IMR-90 (cell line): ENCODE data around the gene RXYLT1. TPM values are rescaled to one million over a fixed set of nuclear protein-coding genes. Genes with fewer than 3 reads are reported as not detected.

Source experiments
- ATAC-seq: fragments of 200-7000 bp; cut with Tn5 transposase; 2 replicates; pipeline ENCODE4 v1.9.1; 2020; ENCODE audit warnings: low read depth, mild to moderate bottlenecking, moderate library complexity
- BruUV-seq: library from RNA; stranded (reverse); fragments of 400-500 nt; replicated peaks from 2 replicates; lab custom pipeline; 2021; lab: Mats Ljungman, UMichigan
- CTCF ChIA-PET: fragments of 300-600 bp; formaldehyde crosslinking; extraction: SDS; loops from one replicate; lab custom pipeline; 2021; ENCODE audit warnings: antibody characterized with exemption; lab: Yijun Ruan, JAX
- POLR2A ChIA-PET: fragments of 300-600 bp; sonication (Branson Sonifier 250); formaldehyde crosslinking; loops from one replicate; lab custom pipeline; 2022; ENCODE audit warnings: antibody characterized with exemption; ENCODE audit not compliant: unreplicated experiment; lab: Charles Lee
- DNase-seq: peaks from one replicate; pipeline ENCODE4 v3.0.0; 2013
- H2AFZ ChIP-seq: replicated peaks from 2 replicates; pipeline ENCODE3; 2013; ENCODE audit warnings: low read length, mild to moderate bottlenecking; ENCODE audit not compliant: poor library complexity
- H2AK5ac ChIP-seq: 2 replicates; pipeline ENCODE4 v1.6.1; 2013; ENCODE audit warnings: low read depth, low read length, inconsistent platforms
- H2AK9ac ChIP-seq: replicated peaks from 2 replicates; pipeline ENCODE3; 2013; ENCODE audit warnings: mild to moderate bottlenecking, low read depth, low read length, moderate library complexity; ENCODE audit not compliant: poor library complexity
- H2BK120ac ChIP-seq: 2 replicates; pipeline ENCODE4 v1.6.1; 2013; ENCODE audit warnings: low read depth, low read length, inconsistent platforms
- H2BK15ac ChIP-seq: 3 replicates; pipeline ENCODE4 v1.6.1; 2013; ENCODE audit warnings: low read depth, low read length, inconsistent platforms
- H2BK20ac ChIP-seq: 2 replicates; pipeline ENCODE4 v1.6.1; 2013; ENCODE audit warnings: low read depth, mild to moderate bottlenecking, inconsistent platforms, low read length, moderate library complexity
- H2BK5ac ChIP-seq: 2 replicates; pipeline ENCODE4 v1.6.1; 2013; ENCODE audit warnings: mild to moderate bottlenecking, low read depth, low read length, inconsistent platforms; ENCODE audit not compliant: poor library complexity, severe bottlenecking
- H3K14ac ChIP-seq: replicated peaks from 2 replicates; pipeline ENCODE4 v1.6.1; 2013; ENCODE audit warnings: low read depth, low read length, inconsistent platforms
- H3K18ac ChIP-seq: 2 replicates; pipeline ENCODE4 v1.6.1; 2013; ENCODE audit warnings: low read depth, low read length, control low read depth
- H3K23ac ChIP-seq: 2 replicates; pipeline ENCODE4 v1.6.1; 2013; ENCODE audit warnings: low read depth, low read length, inconsistent platforms
- H3K27ac ChIP-seq: 2 replicates; pipeline ENCODE4 v1.5.1; 2013; ENCODE audit warnings: mild to moderate bottlenecking, control low read depth, low read length; ENCODE audit not compliant: insufficient read depth
- H3K27me3 ChIP-seq: 2 replicates; pipeline ENCODE4 v1.6.1; 2013; ENCODE audit warnings: low read length; ENCODE audit not compliant: control insufficient read depth, insufficient read depth
- H3K36me3 ChIP-seq: 2 replicates; pipeline ENCODE4 v1.6.1; 2013; ENCODE audit warnings: low read length, mixed read lengths; ENCODE audit not compliant: control insufficient read depth, insufficient read depth
- H3K4ac ChIP-seq: 2 replicates; pipeline ENCODE4 v1.6.1; 2013; ENCODE audit warnings: low read depth, low read length, inconsistent platforms
- H3K4me1 ChIP-seq: 2 replicates; pipeline ENCODE4 v1.6.1; 2013; ENCODE audit warnings: low read length, mixed read lengths; ENCODE audit not compliant: control insufficient read depth, insufficient read depth
- H3K4me2 ChIP-seq: 2 replicates; pipeline ENCODE4 v1.6.1; 2013; ENCODE audit warnings: low read depth, mild to moderate bottlenecking, control low read depth, low read length, moderate library complexity
- H3K4me3 ChIP-seq: 2 replicates; pipeline ENCODE4 v1.5.1; 2013; ENCODE audit warnings: low read depth, mild to moderate bottlenecking, control low read depth, low read length, moderate library complexity; ENCODE audit not compliant: insufficient read depth
- H3K56ac ChIP-seq: 2 replicates; pipeline ENCODE4 v1.6.1; 2013; ENCODE audit warnings: low read length, inconsistent platforms; ENCODE audit not compliant: insufficient read depth; ENCODE audit errors: extremely low read depth
- H3K79me1 ChIP-seq, 2 experiments: 2 replicates each; pipeline ENCODE4 v1.6.1; 2013; ENCODE audit warnings: low read length in 2 of 2, inconsistent platforms in 1 of 2, low read depth in 1 of 2
- H3K9ac ChIP-seq: 2 replicates; pipeline ENCODE4 v1.6.1; 2013; ENCODE audit warnings: low read depth, low read length, control low read depth
- H3K9me1 ChIP-seq: 2 replicates; pipeline ENCODE4 v1.6.1; 2013; ENCODE audit warnings: low read length, inconsistent platforms; ENCODE audit not compliant: insufficient read depth
- H3K9me3 ChIP-seq: 2 replicates; pipeline ENCODE4 v1.6.1; 2013; ENCODE audit warnings: low read length; ENCODE audit not compliant: control insufficient read depth, insufficient read depth
- H4K20me1 ChIP-seq: 2 replicates; pipeline ENCODE4 v1.6.1; 2013; ENCODE audit warnings: low read length, inconsistent platforms; ENCODE audit not compliant: insufficient read depth
- H4K5ac ChIP-seq: 2 replicates; pipeline ENCODE4 v1.6.1; 2013; ENCODE audit warnings: mild to moderate bottlenecking, low read depth, low read length, control low read depth
- H4K8ac ChIP-seq, 2 experiments: 2 replicates each; pipeline ENCODE4 v1.6.1; 2013; ENCODE audit warnings: low read depth in 2 of 2, low read length in 2 of 2, control low read depth in 1 of 2, inconsistent platforms in 1 of 2
- H4K91ac ChIP-seq: 2 replicates; pipeline ENCODE4 v1.6.1; 2013; ENCODE audit warnings: low read depth, low read length, inconsistent platforms; ENCODE audit not compliant: insufficient read depth
- BHLHE40 ChIP-seq: fragments of 150-350 bp; IDR thresholded peaks from 2 replicates; pipeline ENCODE4 v1.6.1; 2016; ENCODE audit warnings: mild to moderate bottlenecking, low read depth, low read length
- MAZ ChIP-seq: IDR thresholded peaks from 2 replicates; pipeline ENCODE4 v1.6.1; 2012; ENCODE audit warnings: low read depth, mild to moderate bottlenecking, low read length, improper control_type of control experiment, moderate library complexity, borderline replicate concordance
- MXI1 ChIP-seq: IDR thresholded peaks from 2 replicates; pipeline ENCODE4 v1.6.1; 2012; ENCODE audit warnings: low read depth, mild to moderate bottlenecking, low read length, moderate library complexity, borderline replicate concordance
- POLR2A ChIP-seq: IDR thresholded peaks from 2 replicates; pipeline ENCODE4 v1.6.1; 2012; ENCODE audit warnings: mild to moderate bottlenecking, low read depth, low read length
- RFX5 ChIP-seq: IDR thresholded peaks from 2 replicates; pipeline ENCODE4 v1.8.0; 2012; ENCODE audit warnings: low read depth, mild to moderate bottlenecking, low read length, moderate library complexity
- SMC3 ChIP-seq: fragments of 150-350 bp; IDR thresholded peaks from 2 replicates; pipeline ENCODE4 v1.6.1; 2016; ENCODE audit warnings: low read depth, mild to moderate bottlenecking, antibody characterized with exemption, low read length, moderate library complexity
- WGBS, 2 experiments: methylation state at CpG; one replicate each; pipeline versions ENCODE4 v1.1.5 to v1.1.7; 2013; ENCODE audit warnings: missing lambda C conversion rate in 2 of 2; ENCODE audit not compliant: insufficient read length in 1 of 2; ENCODE audit errors: extremely low coverage in 2 of 2; 5-methylcytosine and 5-hydroxymethylcytosine counted together
- dilution Hi-C: fragments of 300-500 bp; cut with HindIII; formaldehyde crosslinking; loops from one replicate; pipeline ENCODE4 v1.14.3; 2018; ENCODE audit warnings: low sequenced_read_pairs; ENCODE audit not compliant: unreplicated experiment
- in situ Hi-C: fragments of 300-500 bp; cut with MboI; formaldehyde crosslinking; loops from 3 replicates; pipeline ENCODE4 v1.14.3; 2019; ENCODE audit warnings: low sequenced_read_pairs, inconsistent platforms, mixed read lengths
- intact Hi-C: fragments of 100-400 bp; cut with micrococcal nuclease; formaldehyde crosslinking; loops from 2 replicates; pipeline ENCODE4 v1.10.0; 2022
- polyA plus RNA-seq, 3 experiments: library from polyadenylated mRNA; depleted of rRNA; stranded (reverse); fragments of >200 nt; gene quantifications; 2 replicates each; pipeline ENCODE4 v1.2.3, GENCODE V29; 2012; ENCODE audit warnings: low replicate concordance in 1 of 3
- total RNA-seq: library from RNA; depleted of rRNA; stranded (reverse); fragments of >200 nt; gene quantifications from 2 replicates; pipeline ENCODE4 v1.2.3, GENCODE V29; 2012

The RXYLT1 gene
- total and polyA plus RNA-seq, 2 of the 4 experiments (the other 2 are of a cell fraction): 9.0 to 9.5 TPM

- no peaks in the 10 kb centered on the region; the same call in 1 of the 2 replicates for H3K36me3 ChIP-seq
- WGBS, 2 experiments: no CpG with 5 or more reads among the region's 1 CpG
- DNase-seq: no peak
- TF ChIP-seq POLR2A (no peak), MXI1 (no peak), MAZ (no peak), SMC3 (no peak), BHLHE40 (no peak), RFX5 (no peak)
- no peak overlapping the region for H2AK9ac ChIP-seq
- H3K56ac ChIP-seq: no peak overlapping the region
- ChIA-PET CTCF (no interaction called here), POLR2A (no interaction called here)
- H3K4me3 ChIP-seq: no peak overlapping the region
- no peak overlapping the region for H4K5ac ChIP-seq
- H3K4me1 ChIP-seq: no peaks in the 10 kb centered on the region
- H3K4me2 ChIP-seq: no peak overlapping the region
- H3K9ac ChIP-seq: no peak overlapping the region
- dilution Hi-C loops (no loop called here), intact Hi-C loops (no loop called here), in situ Hi-C loops (no loop called here)
- H3K9me1 ChIP-seq: no peaks in the 10 kb centered on the region
- H2BK120ac ChIP-seq: no peak overlapping the region
- no peak overlapping the region for H2AFZ ChIP-seq
- H2AK5ac ChIP-seq: no peak overlapping the region
- H4K8ac ChIP-seq: no peak overlapping the region
- no peak overlapping the region for H3K23ac ChIP-seq
- no peak overlapping the region for H2BK5ac ChIP-seq
- no peaks in the 10 kb centered on the region for H4K20me1 ChIP-seq
- no peaks in the 10 kb centered on the region for H3K9me3 ChIP-seq
- no peak overlapping the region for H3K27ac ChIP-seq
- no peak overlapping the region for H4K91ac ChIP-seq
- H3K14ac ChIP-seq: no peak overlapping the region
- H3K4ac ChIP-seq: no peak overlapping the region
- H3K27me3 ChIP-seq: no peaks in the 10 kb centered on the region
- H3K18ac ChIP-seq: no peak overlapping the region
- ATAC-seq: no peak
- no peak overlapping the region for H2BK20ac ChIP-seq
- BruUV-seq: no TSS peak
- H3K79me1 ChIP-seq: peaks cover 4 to 5% of the 10 kb centered on the region in 2 experiments; a peak in 2 of 4 replicates
- no peak overlapping the region for H2BK15ac ChIP-seq
These were observed 2.4 kb upstream of the RXYLT1 start for GRCh38 chr12:63777340-63777739.
